H1 (cell line): Measurements from ENCODE around the gene AOPEP. TPM values are rescaled to one million over a fixed set of nuclear protein-coding genes. Genes with fewer than 3 reads are reported as not detected.

Experiments
- CTCF ChIA-PET: fragments of 300-600 bp; sonication (Branson Sonifier 250); formaldehyde crosslinking; loops from one replicate; lab custom pipeline; 2021; ENCODE audit not compliant: partially characterized antibody; lab: Charles Lee
- POLR2A ChIA-PET: fragments of 300-600 bp; sonication (Branson Sonifier 250); formaldehyde crosslinking; loops from one replicate; lab custom pipeline; 2021; ENCODE audit warnings: inconsistent platforms; ENCODE audit not compliant: partially characterized antibody; lab: Charles Lee
- DNase-seq, 2 experiments: peaks; one replicate each; pipeline versions ENCODE4 v3.0.0 to v3.0.0-alpha.2; 2010 to 2022; ENCODE audit warnings: low spot score in 2 of 2, low read depth in 1 of 2, mixed read lengths in 1 of 2
- FAIRE-seq: peaks from 2 replicates; lab custom pipeline; 2011; peaks lifted over from hg19 to GRCh38; lab: Jason Lieb, UNC
- H2AFZ ChIP-seq: 2 replicates; pipeline ENCODE4 v1.8.1; 2012; ENCODE audit warnings: low read length, inconsistent platforms
- H2AK5ac ChIP-seq: 2 replicates; pipeline ENCODE4 v1.6.1; 2013; ENCODE audit warnings: low read depth, low read length
- H2BK120ac ChIP-seq: replicated peaks from 2 replicates; pipeline ENCODE3; 2013; ENCODE audit warnings: low read depth, low read length, inconsistent platforms
- H2BK12ac ChIP-seq: 2 replicates; pipeline ENCODE4 v1.6.1; 2013; ENCODE audit warnings: low read depth, low read length
- H2BK15ac ChIP-seq: 2 replicates; pipeline ENCODE4 v1.6.1; 2013; ENCODE audit warnings: low read length
- H2BK20ac ChIP-seq: 2 replicates; pipeline ENCODE4 v1.6.1; 2013; ENCODE audit warnings: low read length
- H2BK5ac ChIP-seq: 2 replicates; pipeline ENCODE4 v1.6.1; 2013; ENCODE audit warnings: low read depth, low read length
- H3K14ac ChIP-seq: 2 replicates; pipeline ENCODE4 v1.6.1; 2013; ENCODE audit warnings: inconsistent platforms; ENCODE audit not compliant: insufficient read length
- H3K18ac ChIP-seq: 2 replicates; pipeline ENCODE4 v1.6.1; 2013; ENCODE audit warnings: low read length; ENCODE audit errors: extremely low read depth
- H3K23ac ChIP-seq: 2 replicates; pipeline ENCODE4 v1.6.1; 2013; ENCODE audit warnings: inconsistent platforms; ENCODE audit not compliant: insufficient read length
- H3K23me2 ChIP-seq: 2 replicates; pipeline ENCODE4 v1.6.1; 2013; ENCODE audit warnings: low read depth, low read length
- H3K27ac ChIP-seq: 2 replicates; pipeline ENCODE4 v1.6.1; 2011; ENCODE audit warnings: low read depth, low read length, inconsistent platforms
- H3K27me3 ChIP-seq, 4 experiments: replicated peaks in 1 of 4; 1 replicate in 1 of 4; 2 replicates in 3 of 4; pipeline versions ENCODE4 v1.6.1 to v1.8.1; 2011 to 2013; ENCODE audit warnings: low read length in 3 of 4, mild to moderate bottlenecking in 3 of 4, inconsistent platforms in 2 of 4, mixed read lengths in 2 of 4, moderate library complexity in 1 of 4; ENCODE audit not compliant: control insufficient read depth in 3 of 4, insufficient read depth in 3 of 4; ENCODE audit errors: extremely low read depth in 1 of 4
- H3K36me3 ChIP-seq, 4 experiments: 2 replicates each; pipeline versions ENCODE4 v1.6.1 to v1.8.1; 2011 to 2013; ENCODE audit warnings: mild to moderate bottlenecking in 4 of 4, low read length in 3 of 4, moderate library complexity in 2 of 4, control low read depth in 1 of 4, inconsistent platforms in 1 of 4; ENCODE audit not compliant: insufficient read depth in 4 of 4, control insufficient read depth in 2 of 4
- H3K4ac ChIP-seq: replicated peaks from 2 replicates; pipeline ENCODE3; 2013; ENCODE audit warnings: low read length, low read depth, mixed read lengths, inconsistent platforms; ENCODE audit not compliant: insufficient read length
- H3K4me1 ChIP-seq, 4 experiments: replicated peaks in 1 of 4; 1 replicate in 1 of 4; 2 replicates in 3 of 4; pipeline versions ENCODE4 v1.6.1 to v1.8.1; 2011 to 2013; ENCODE audit warnings: low read length in 3 of 4, inconsistent platforms in 2 of 4, mixed read lengths in 1 of 4; ENCODE audit not compliant: insufficient read depth in 4 of 4, control insufficient read depth in 3 of 4
- H3K4me2 ChIP-seq, 2 experiments: 2 replicates each; pipeline versions ENCODE4 v1.6.1 to v1.8.1; 2011 to 2013; ENCODE audit warnings: low read depth in 2 of 2, low read length in 2 of 2, control low read depth in 1 of 2, inconsistent platforms in 1 of 2, mild to moderate bottlenecking in 1 of 2; ENCODE audit not compliant: insufficient read depth in 1 of 2
- H3K4me3 ChIP-seq, 4 experiments: fragments of 200-600, 300-600 bp in 1 of 4; sonication (generic), shearing (Covaris generic), sonication (Bioruptor Twin) in 1 of 4; 2 replicates each; pipeline versions ENCODE4 v1.5.1 to v1.8.1; 2011 to 2016; ENCODE audit warnings: low read length in 4 of 4, low read depth in 3 of 4, control low read depth in 2 of 4, inconsistent platforms in 2 of 4, mild to moderate bottlenecking in 2 of 4, mixed read lengths in 1 of 4, moderate library complexity in 1 of 4; ENCODE audit not compliant: insufficient read depth in 2 of 4; ENCODE audit errors: extremely low read depth in 1 of 4
- H3K56ac ChIP-seq: replicated peaks from 2 replicates; pipeline ENCODE3; 2013; ENCODE audit warnings: low read depth, mild to moderate bottlenecking, mixed read lengths, low read length, inconsistent platforms; ENCODE audit not compliant: insufficient read length
- H3K79me1 ChIP-seq: 2 replicates; pipeline ENCODE4 v1.6.1; 2013; ENCODE audit warnings: low read depth, low read length, control low read depth
- H3K79me2 ChIP-seq, 2 experiments: 2 replicates each; pipeline versions ENCODE4 v1.6.1 to v1.8.1; 2012 to 2013; ENCODE audit warnings: low read length in 2 of 2, mild to moderate bottlenecking in 2 of 2, inconsistent platforms in 1 of 2; ENCODE audit not compliant: insufficient read depth in 2 of 2, control insufficient read depth in 1 of 2
- H3K9ac ChIP-seq, 4 experiments: replicated peaks in 1 of 4; 1 replicate in 1 of 4; 2 replicates in 3 of 4; pipeline versions ENCODE4 v1.6.1 to v1.8.1; 2011 to 2013; ENCODE audit warnings: low read depth in 3 of 4, low read length in 3 of 4, control low read depth in 2 of 4, mild to moderate bottlenecking in 2 of 4, moderate library complexity in 2 of 4, inconsistent platforms in 1 of 4; ENCODE audit errors: extremely low read depth in 1 of 4
- H3K9me3 ChIP-seq, 2 experiments: 2 replicates each; pipeline versions ENCODE4 v1.6.1 to v1.8.1; 2012 to 2013; ENCODE audit warnings: mild to moderate bottlenecking in 2 of 2, moderate library complexity in 2 of 2, control low read depth in 1 of 2, inconsistent platforms in 1 of 2, low read depth in 1 of 2, low read length in 1 of 2, mixed read lengths in 1 of 2; ENCODE audit not compliant: insufficient read depth in 2 of 2
- H4K20me1 ChIP-seq, 2 experiments: replicated peaks in 1 of 2; 2 replicates each; pipeline versions ENCODE3 to v1.8.1; 2011 to 2013; ENCODE audit warnings: inconsistent platforms in 2 of 2, low read length in 2 of 2, mild to moderate bottlenecking in 1 of 2; ENCODE audit not compliant: insufficient read depth in 2 of 2, control insufficient read depth in 1 of 2
- H4K5ac ChIP-seq: 2 replicates; pipeline ENCODE4 v1.6.1; 2013; ENCODE audit warnings: low read length, low read depth, mixed read lengths, inconsistent platforms; ENCODE audit not compliant: insufficient read length
- H4K8ac ChIP-seq: 2 replicates; pipeline ENCODE4 v1.8.0; 2013; ENCODE audit warnings: mild to moderate bottlenecking, moderate library complexity, low read length, inconsistent platforms; ENCODE audit not compliant: insufficient read depth; ENCODE audit errors: extremely low read depth
- H4K91ac ChIP-seq: replicated peaks from 2 replicates; pipeline ENCODE3; 2013; ENCODE audit warnings: low read length, mixed read lengths, inconsistent platforms; ENCODE audit not compliant: insufficient read length
- CBX8 ChIP-seq: fragments of 300-800, 300-1000 bp; sonication (generic); IDR thresholded peaks from 2 replicates; pipeline ENCODE4 v1.7.1; 2016; ENCODE audit warnings: low read depth, low read length, borderline replicate concordance
- CEBPB ChIP-seq: IDR thresholded peaks from 2 replicates; pipeline ENCODE4 v1.6.1; 2012; ENCODE audit warnings: low read depth, low read length
- CREB1 ChIP-seq: IDR thresholded peaks from 2 replicates; pipeline ENCODE4 v1.6.1; 2012; ENCODE audit warnings: inconsistent platforms
- EP300 ChIP-seq, 2 experiments: IDR thresholded peaks; 1 replicate in 1 of 2; 2 replicates in 1 of 2; pipeline ENCODE4 v1.6.1; 2011 to 2012; ENCODE audit warnings: low read depth in 2 of 2, low read length in 2 of 2, mild to moderate bottlenecking in 2 of 2, borderline replicate concordance in 1 of 2, inconsistent platforms in 1 of 2, moderate library complexity in 1 of 2
- JUND ChIP-seq: IDR thresholded peaks from 2 replicates; pipeline ENCODE4 v1.6.1; 2011; ENCODE audit warnings: mild to moderate bottlenecking, improper control_type of control experiment, low read length
- MAFK ChIP-seq: IDR thresholded peaks from 2 replicates; pipeline ENCODE4 v1.6.1; 2012; ENCODE audit warnings: low read depth, mild to moderate bottlenecking, improper control_type of control experiment, low read length
- PHF8 ChIP-seq: fragments of 200-600 bp; sonication (generic); conservative IDR thresholded peaks from 2 replicates; pipeline ENCODE4 v1.7.1; 2012; ENCODE audit warnings: low read depth, mild to moderate bottlenecking, inconsistent platforms, low read length, moderate library complexity
- RBBP5 ChIP-seq: IDR thresholded peaks from 2 replicates; pipeline ENCODE4 v1.7.1; 2012; ENCODE audit warnings: low read depth, mild to moderate bottlenecking, inconsistent platforms, low read length, moderate library complexity, borderline replicate concordance
- SP2 ChIP-seq: IDR thresholded peaks from 2 replicates; pipeline ENCODE4 v1.6.1; 2012; ENCODE audit warnings: mild to moderate bottlenecking, low read length, inconsistent platforms
- YY1 ChIP-seq: IDR thresholded peaks from 2 replicates; pipeline ENCODE4 v1.6.1; 2011; ENCODE audit warnings: low read depth, mild to moderate bottlenecking, low read length
- WGBS, 2 experiments: shearing (Covaris generic) in 1 of 2; methylation state at CpG; one replicate each; pipeline versions ENCODE4 v1.1.6 to v1.1.7; 2013 to 2015; ENCODE audit warnings: low lambda C conversion rate in 2 of 2, mixed read lengths in 2 of 2, inconsistent platforms in 1 of 2, low coverage in 1 of 2, missing lambda C conversion rate in 1 of 2; ENCODE audit not compliant: insufficient replicate concordance in 2 of 2, insufficient coverage in 1 of 2, insufficient read length in 1 of 2; ENCODE audit errors: extremely low coverage in 1 of 2, missing lambda C conversion rate in 1 of 2; 5-methylcytosine and 5-hydroxymethylcytosine counted together
- polyA plus RNA-seq, 7 experiments: library from polyadenylated mRNA; depleted of rRNA in 3 of 7; stranded (reverse) in 5 of 7; unstranded in 2 of 7; fragments of >200 nt in 5 of 7; fragments of 200-250 nt in 2 of 7; gene quantifications; 1 replicate in 5 of 7; 2 replicates in 1 of 7; 4 replicates in 1 of 7; pipeline versions ENCODE4 v1.2.1 to v1.2.3, GENCODE V29; 2011 to 2013; ENCODE audit warnings: missing spikeins in 2 of 7, mixed read lengths in 2 of 7
- total RNA-seq: library from RNA; stranded (reverse); fragmentation: NEBNext Ultra II Directional; extraction: Animal tissue kit (Norgen Biotek cat#: 25700); gene quantifications from 2 replicates; pipeline ENCODE4 v1.2.1, GENCODE V29; 2021
- TF ChIP-seq, protein P1 (sequence below): IDR thresholded peaks from 2 replicates; pipeline ENCODE4 v1.6.1; 2011; ENCODE audit warnings: low read length, improper control_type of control experiment
- TF ChIP-seq, protein P2 (sequence below): IDR thresholded peaks from 2 replicates; pipeline ENCODE4 v1.6.1; 2012; ENCODE audit warnings: low read length, inconsistent platforms

Gene AOPEP
- total and polyA plus RNA-seq, 2 of the 8 experiments (the other 6 are each of a cell fraction or from before 2014, with no cell fraction given), result 6.1 to 14.3 TPM

DNA sequence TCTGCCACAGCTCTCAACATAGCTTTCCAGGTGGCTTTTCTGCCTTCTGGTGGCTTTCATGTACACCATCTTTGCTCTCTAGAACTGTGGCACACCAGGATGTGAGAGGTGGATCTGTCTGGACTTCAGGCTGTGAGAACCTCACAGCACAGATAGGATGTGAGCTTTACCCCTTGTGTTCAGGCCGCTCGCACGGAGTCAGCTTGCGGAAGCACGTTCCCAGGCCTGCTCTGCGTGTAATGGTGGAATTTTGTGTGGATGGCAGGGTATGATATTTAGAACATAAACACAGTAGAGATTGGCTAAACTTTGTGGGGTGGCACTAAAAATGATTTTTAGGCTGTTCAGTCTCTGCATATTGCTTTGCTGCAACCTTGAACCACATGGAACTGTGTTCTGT lies 340.6 kb downstream of the AOPEP start:
- Histone ChIP-seq H2AK5ac (0 out of 2 replicates have a peak overlapping the region, but pooled peaks have one; percentile 26), H4K91ac (no peak overlapping the region), H2BK5ac (no peak overlapping the region), H3K27me3 (no peaks in the 10 kb centered on the region), H4K8ac (no peak overlapping the region), H3K79me2 (no peaks in the 10 kb centered on the region), H3K36me3 (no peaks in the 10 kb centered on the region), H2BK12ac (no peak overlapping the region), H3K9me3 (no peaks in the 10 kb centered on the region), H4K20me1 (peaks cover 0 to 3% of the 10 kb centered on the region in 2 experiments), H3K4me2 (no peak overlapping the region), H3K14ac (no peak overlapping the region), H2BK15ac (no peak overlapping the region), H3K4ac (no peak overlapping the region), H3K4me1 (peaks cover 0 to 8% (median 1%) of the 10 kb centered on the region in 4 experiments; a peak in 3 of 7 replicates), H4K5ac (no peak overlapping the region), H3K27ac (no peak overlapping the region), H3K4me3 (no peak overlapping the region), H3K56ac (no peak overlapping the region), H2BK20ac (no peak overlapping the region), H3K18ac (no peak overlapping the region), H3K9ac (no peak overlapping the region), H3K23ac (no peak overlapping the region), H3K23me2 (no peaks in the 10 kb centered on the region), H3K79me1 (no peaks in the 10 kb centered on the region), H2AFZ (no peak overlapping the region), H2BK120ac (no peak overlapping the region)
- DNase-seq (no peak), FAIRE-seq (no peak)
- POLR2A ChIA-PET, result no interaction called here
- 96% methylated on average over 6 of the region's 6 CpGs; no CpG with 5 or more reads in 1 of the 2 experiments for WGBS, 2 experiments
- CTCF ChIA-PET, result interaction anchor here (0.6 to 1.8 kb wide), 3 partner anchors 61 to 164 kb away, joined by 3 to 5 read pairs (median 3); no protein-coding TSS in a partner anchor
- no peak for TF ChIP-seq RBBP5
- TF ChIP-seq CBX8, result no peak
- TF ChIP-seq, protein P1, sequence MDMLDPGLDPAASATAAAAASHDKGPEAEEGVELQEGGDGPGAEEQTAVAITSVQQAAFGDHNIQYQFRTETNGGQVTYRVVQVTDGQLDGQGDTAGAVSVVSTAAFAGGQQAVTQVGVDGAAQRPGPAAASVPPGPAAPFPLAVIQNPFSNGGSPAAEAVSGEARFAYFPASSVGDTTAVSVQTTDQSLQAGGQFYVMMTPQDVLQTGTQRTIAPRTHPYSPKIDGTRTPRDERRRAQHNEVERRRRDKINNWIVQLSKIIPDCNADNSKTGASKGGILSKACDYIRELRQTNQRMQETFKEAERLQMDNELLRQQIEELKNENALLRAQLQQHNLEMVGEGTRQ, result no peak
- no peak for TF ChIP-seq PHF8
- TF ChIP-seq SP2, result no peak
- no peak for TF ChIP-seq YY1
- no peak for TF ChIP-seq CEBPB
- no peak for TF ChIP-seq EP300 (IDR thresholded peaks at IDR 0.05; ENCODE audit: borderline replicate concordance in 1 of 2, low read depth in 2 of 2, low read length in 2 of 2)
- no peak for TF ChIP-seq MAFK
- TF ChIP-seq, protein P2, sequence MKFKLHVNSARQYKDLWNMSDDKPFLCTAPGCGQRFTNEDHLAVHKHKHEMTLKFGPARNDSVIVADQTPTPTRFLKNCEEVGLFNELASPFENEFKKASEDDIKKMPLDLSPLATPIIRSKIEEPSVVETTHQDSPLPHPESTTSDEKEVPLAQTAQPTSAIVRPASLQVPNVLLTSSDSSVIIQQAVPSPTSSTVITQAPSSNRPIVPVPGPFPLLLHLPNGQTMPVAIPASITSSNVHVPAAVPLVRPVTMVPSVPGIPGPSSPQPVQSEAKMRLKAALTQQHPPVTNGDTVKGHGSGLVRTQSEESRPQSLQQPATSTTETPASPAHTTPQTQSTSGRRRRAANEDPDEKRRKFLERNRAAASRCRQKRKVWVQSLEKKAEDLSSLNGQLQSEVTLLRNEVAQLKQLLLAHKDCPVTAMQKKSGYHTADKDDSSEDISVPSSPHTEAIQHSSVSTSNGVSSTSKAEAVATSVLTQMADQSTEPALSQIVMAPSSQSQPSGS, result no peak
- no peak for TF ChIP-seq JUND
- TF ChIP-seq CREB1, result no peak
